ENCODE data around the gene BCL7A. TPM values are rescaled to one million over a fixed set of nuclear protein-coding genes. Genes with fewer than 3 reads are reported as not detected.

BCL7A gene
- total and polyA plus RNA-seq, 10 of the 15 experiments (the other 5 are each of a cell fraction or from before 2014, with no cell fraction given), result 0.37 to 17.2 (median 11.7) TPM

- TF ChIP-seq BACH1 (IDR thresholded peaks at IDR 0.05; ENCODE audit: borderline replicate concordance) (no peak), LARP7 (IDR thresholded peaks at IDR 0.05) (no peak), POLR2AphosphoS5 (IDR thresholded peaks at IDR 0.05; ENCODE audit: low read length) (no peak)
- TF ChIP-seq, protein P1, sequence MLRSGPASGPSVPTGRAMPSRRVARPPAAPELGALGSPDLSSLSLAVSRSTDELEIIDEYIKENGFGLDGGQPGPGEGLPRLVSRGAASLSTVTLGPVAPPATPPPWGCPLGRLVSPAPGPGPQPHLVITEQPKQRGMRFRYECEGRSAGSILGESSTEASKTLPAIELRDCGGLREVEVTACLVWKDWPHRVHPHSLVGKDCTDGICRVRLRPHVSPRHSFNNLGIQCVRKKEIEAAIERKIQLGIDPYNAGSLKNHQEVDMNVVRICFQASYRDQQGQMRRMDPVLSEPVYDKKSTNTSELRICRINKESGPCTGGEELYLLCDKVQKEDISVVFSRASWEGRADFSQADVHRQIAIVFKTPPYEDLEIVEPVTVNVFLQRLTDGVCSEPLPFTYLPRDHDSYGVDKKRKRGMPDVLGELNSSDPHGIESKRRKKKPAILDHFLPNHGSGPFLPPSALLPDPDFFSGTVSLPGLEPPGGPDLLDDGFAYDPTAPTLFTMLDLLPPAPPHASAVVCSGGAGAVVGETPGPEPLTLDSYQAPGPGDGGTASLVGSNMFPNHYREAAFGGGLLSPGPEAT (IDR thresholded peaks at IDR 0.05; ENCODE audit: low read depth), result no peak
Observed at GRCh38 chr12:122042910-122043309, 21.2 kb downstream of the BCL7A start (continued).

DNA sequence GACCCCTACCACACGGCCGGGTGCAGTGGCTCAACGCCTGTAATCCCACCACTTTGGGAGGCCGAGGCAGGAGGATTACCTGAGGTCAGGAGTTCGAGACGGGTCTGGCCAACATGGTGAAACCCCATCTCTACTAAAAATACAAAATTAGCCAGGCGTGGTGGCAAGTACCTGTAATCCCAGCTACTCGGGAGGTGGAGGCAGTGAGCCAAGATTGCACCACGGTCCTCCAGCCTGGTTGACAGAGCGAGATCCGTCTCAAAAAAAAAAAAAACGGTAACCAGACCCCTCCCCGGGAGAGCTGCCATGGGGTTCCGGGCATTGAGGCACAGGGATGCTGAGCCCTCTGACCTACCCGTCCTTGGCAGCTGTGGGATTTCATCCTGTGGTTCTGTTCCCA is 21.8 kb downstream of the BCL7A start:
- Histone ChIP-seq H3K4me2 (ENCODE audit: control insufficient read depth, insufficient read depth) (no peak overlapping the region), H3K79me2 (ENCODE audit: control insufficient read depth, insufficient read depth, low read length) (no peaks in the 10 kb centered on the region), H3K36me3 (ENCODE audit: control insufficient read depth in 2 of 2, insufficient read depth in 2 of 2, low read length in 1 of 2) (no peaks in the 10 kb centered on the region; a peak in 1 of 4 replicates), H3K4me3 (no peak overlapping the region), H3K9me3 (replicated peaks; ENCODE audit: control insufficient read depth, insufficient read depth, low read length) (no peaks in the 10 kb centered on the region), H2AFZ (ENCODE audit: control insufficient read depth, low read depth, low read length) (no peak overlapping the region), H3K9ac (ENCODE audit: control insufficient read depth, insufficient read depth, low read length) (no peak overlapping the region), H3K27ac (ENCODE audit: control insufficient read depth, insufficient read depth) (no peak overlapping the region), H4K20me1 (ENCODE audit: control insufficient read depth, insufficient read depth) (no peaks in the 10 kb centered on the region), H3K4me1 (ENCODE audit: control insufficient read depth, insufficient read depth, low read length) (no peaks in the 10 kb centered on the region), H3K27me3 (replicated peaks in 1 of 2; ENCODE audit: control insufficient read depth in 2 of 2, insufficient read depth in 2 of 2, low read length in 1 of 2) (no peaks in the 10 kb centered on the region; a peak in 1 of 4 replicates)
- ChIA-PET POLR2A (no interaction called here), SMC1A (ENCODE audit: uncharacterized antibody, unreplicated experiment) (no interaction called here), RAD21 (ENCODE audit: unreplicated experiment) (no interaction called here), CTCF (no interaction called here)
- ATAC-seq, result no peak
- no peak for DNase-seq (ENCODE audit: low read depth, low spot score)
- no TSS peak for BruUV-seq (replicated peaks)
- 90% methylated on average over 12 of the region's 15 CpGs for WGBS (ENCODE audit: insufficient coverage, insufficient replicate concordance, low lambda C conversion rate, missing lambda C conversion rate)
- intact Hi-C loops (cut with micrococcal nuclease; ENCODE audit: unreplicated experiment) (no loop called here), in situ Hi-C loops (cut with MboI) (no loop called here)
- no peak for FAIRE-seq
- TF ChIP-seq PKNOX1 (IDR thresholded peaks at IDR 0.05), result no peak
- no peak for TF ChIP-seq CHD2 (IDR thresholded peaks at IDR 0.05; ENCODE audit: borderline replicate concordance, low read depth, low read length)
- TF ChIP-seq SUPT20H (IDR thresholded peaks at IDR 0.05; ENCODE audit: borderline replicate concordance, control insufficient read depth, low read depth, low read length), result no peak
- no peak for TF ChIP-seq JUNB (IDR thresholded peaks at IDR 0.05)
- TF ChIP-seq NFXL1 (IDR thresholded peaks at IDR 0.05; ENCODE audit: borderline replicate concordance), result no peak
- TF ChIP-seq TBL1XR1 (IDR thresholded peaks at IDR 0.05; ENCODE audit: low read depth, low read length), result no peak
- TF ChIP-seq, protein P2, sequence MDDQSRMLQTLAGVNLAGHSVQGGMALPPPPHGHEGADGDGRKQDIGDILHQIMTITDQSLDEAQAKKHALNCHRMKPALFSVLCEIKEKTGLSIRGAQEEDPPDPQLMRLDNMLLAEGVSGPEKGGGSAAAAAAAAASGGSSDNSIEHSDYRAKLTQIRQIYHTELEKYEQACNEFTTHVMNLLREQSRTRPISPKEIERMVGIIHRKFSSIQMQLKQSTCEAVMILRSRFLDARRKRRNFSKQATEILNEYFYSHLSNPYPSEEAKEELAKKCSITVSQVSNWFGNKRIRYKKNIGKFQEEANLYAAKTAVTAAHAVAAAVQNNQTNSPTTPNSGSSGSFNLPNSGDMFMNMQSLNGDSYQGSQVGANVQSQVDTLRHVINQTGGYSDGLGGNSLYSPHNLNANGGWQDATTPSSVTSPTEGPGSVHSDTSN (IDR thresholded peaks at IDR 0.05; ENCODE audit: insufficient replicate concordance, low read depth, low read length), result no peak
- TF ChIP-seq RUNX3 (IDR thresholded peaks at IDR 0.05; ENCODE audit: low read length), result no peak
- no peak for TF ChIP-seq POLR2AphosphoS2 (IDR thresholded peaks at IDR 0.05; ENCODE audit: low read depth, low read length)
- no peak for TF ChIP-seq CEBPB (IDR thresholded peaks at IDR 0.05; ENCODE audit: borderline replicate concordance in 1 of 2, low read depth in 2 of 2, low read length in 2 of 2)
- TF ChIP-seq NFIC (IDR thresholded peaks at IDR 0.05; ENCODE audit: low read depth, low read length), result no peak
- no peak for TF ChIP-seq CBX5 (IDR thresholded peaks at IDR 0.05; ENCODE audit: low read depth)
- TF ChIP-seq SMAD5 (IDR thresholded peaks at IDR 0.05; ENCODE audit: low read depth), result no peak

Data from GM12878 (cell line).